GM03348 (cell line): ENCODE measurements around the gene ENOSF1.

Experiments
- DNase-seq: peaks from one replicate; pipeline ENCODE4 v3.0.0; 2012; ENCODE audit warnings: low spot score

The ENOSF1 gene

GRCh38 chr18:634551-635045 is 77.8 kb downstream of the ENOSF1 start:
- DNase-seq, result no peak

DNA sequence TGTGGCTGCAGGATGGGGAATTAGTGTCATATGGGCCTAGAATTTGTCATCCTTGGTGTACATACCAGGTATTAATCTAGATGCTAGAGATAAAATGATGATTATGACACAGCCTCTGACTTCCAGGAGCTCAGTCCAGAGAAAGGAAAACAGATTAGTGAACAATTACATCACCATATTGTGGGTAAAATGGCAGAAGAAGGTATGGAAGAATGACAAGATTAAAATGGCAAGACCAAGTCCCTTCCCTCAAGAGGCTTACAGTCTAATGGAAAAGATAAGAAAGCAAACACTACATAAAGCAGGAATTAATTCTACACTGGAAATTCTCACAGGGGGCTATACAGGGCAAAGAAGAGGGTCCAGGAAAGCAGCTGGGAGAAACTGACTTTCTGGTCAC is 80.9 kb downstream of the ENOSF1 start:
- DNase-seq, result no peak

DNA sequence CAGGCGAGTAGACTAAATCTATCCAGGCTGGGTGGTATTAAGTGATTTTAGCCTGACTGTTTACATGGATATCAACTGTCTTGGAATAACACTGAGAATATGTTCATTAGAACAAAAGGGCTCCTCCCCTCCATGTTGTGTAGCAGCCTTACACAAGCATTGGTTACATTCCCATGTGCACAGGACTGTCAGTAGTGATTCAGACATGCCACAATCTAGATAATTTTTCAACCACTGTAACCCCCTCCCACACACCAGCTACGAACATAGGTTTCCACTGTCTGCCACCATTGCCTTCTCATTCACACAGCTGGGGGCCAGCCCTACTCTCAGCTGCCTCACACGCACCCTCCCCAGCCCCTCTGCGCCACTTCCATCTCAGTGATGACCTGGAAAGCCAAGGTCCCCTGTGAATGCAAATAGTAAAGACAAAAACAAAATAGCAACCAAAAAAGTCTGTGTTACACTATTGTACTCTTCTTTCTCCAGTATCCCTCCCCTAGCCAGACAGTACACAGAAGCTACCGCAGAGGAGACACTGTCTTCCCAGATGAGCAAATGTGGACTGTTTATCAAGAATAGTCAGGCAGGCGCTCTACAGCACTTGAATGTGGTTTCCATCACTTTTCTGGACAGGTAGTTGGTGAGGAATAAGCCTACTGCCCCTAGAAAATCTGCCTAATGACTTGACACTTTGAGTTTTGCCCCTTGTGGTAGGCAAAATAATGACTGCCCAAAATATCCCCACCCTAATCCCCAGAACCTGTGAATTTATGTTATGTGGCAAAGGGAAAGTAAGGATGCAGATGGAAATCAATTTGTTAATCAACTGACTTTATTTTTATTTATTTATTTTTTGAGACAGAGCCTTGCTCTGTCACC is 82.9 kb downstream of the ENOSF1 start:
- no peak for DNase-seq

- DNase-seq, result peak; percentile 36
Measured at GRCh38 chr18:627231-627630, 85.2 kb downstream of the ENOSF1 start.

GRCh38 chr18:623761-624620 is 88.4 kb downstream of the ENOSF1 start:
- DNase-seq, result peak; percentile 78

DNA sequence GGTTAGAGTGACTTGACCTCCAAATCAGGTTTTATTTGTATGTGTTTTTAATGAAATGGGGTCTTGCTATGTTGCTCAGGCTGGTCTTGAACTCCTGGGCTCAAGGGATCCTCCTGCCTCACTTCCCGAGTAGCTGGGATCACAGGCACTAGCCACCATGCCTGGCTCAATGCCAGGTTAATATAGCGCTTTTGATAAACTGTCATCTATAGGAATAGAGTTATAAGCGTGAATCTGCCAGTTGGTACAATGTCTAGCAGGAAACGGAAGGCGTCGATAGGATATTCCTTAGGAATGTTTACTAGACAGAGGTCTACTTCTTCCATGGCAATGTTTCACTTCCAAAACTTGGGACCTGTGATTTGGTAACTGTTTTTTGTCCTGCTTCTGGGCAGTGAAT is 90.1 kb downstream of the ENOSF1 start:
- DNase-seq, result no peak

DNA sequence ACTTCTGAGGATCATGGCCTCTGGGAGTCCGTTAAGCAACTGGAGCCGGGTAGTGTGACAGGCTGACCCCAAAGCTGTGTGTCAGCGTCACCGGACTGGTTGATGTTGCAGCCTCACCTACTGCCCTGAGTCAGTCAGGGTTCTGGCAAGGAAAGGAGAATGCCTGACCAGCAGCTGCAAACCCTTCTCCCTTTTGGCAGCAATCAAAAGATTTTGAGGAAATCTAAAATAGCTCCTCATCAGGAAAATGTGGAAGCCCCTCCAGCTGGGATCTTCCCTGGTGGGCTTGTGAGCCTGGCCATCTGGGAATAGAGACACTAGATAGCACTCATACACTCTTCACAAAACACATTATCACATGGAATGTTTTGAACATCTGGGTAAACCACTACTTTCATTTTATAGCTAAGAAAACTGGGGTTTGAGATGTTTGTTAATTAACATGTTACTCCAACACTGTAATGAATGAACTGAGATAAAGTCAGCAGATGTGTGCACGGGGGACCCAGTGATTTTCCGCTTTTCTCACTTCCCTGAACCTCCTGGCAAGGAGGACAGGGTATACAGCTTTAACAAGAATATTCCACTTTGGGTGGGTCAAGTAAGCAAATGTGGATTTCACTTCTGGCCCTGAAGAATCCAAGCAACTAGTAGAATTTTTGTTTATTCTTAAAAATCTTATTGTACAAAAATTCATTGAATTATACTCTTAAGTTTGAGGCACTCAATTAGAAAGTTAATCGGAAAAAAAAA is 91.0 kb downstream of the ENOSF1 start:
- DNase-seq, result peak; percentile 73
